NK-92 (cell line): ENCODE measurements around the gene PDIK1L.
"Not testable (repeated sequence)": the region's sequence is repeated elsewhere in the genome, so short reads cannot be mapped to it uniquely, and the experiment has no call there.

Source experiments
- DNase-seq: peaks from one replicate; lab custom pipeline; 2025; ENCODE audit not compliant: unreplicated experiment; lab: John Stamatoyannopoulos, UW

PDIK1L gene

DNA sequence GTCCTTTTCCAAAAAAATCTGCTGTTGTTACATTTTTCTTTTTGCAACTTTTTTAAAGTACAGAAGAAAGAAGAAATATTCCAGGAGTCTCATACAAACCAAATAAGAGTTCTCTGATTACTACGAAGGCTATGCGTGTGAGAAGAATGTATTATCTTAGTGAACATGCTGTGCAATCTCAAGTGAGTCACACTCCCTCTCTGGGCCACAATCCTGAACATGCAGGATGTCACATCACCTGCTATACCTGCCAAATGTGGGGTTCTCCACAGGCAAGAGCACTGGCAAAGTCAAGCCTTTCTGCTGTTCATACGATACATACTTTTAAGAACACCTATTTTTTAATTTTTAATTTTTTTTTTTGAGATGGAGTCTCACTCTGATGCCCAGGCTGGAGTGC, 22.5 kb upstream of the PDIK1L start:
- DNase-seq: no peak

DNA sequence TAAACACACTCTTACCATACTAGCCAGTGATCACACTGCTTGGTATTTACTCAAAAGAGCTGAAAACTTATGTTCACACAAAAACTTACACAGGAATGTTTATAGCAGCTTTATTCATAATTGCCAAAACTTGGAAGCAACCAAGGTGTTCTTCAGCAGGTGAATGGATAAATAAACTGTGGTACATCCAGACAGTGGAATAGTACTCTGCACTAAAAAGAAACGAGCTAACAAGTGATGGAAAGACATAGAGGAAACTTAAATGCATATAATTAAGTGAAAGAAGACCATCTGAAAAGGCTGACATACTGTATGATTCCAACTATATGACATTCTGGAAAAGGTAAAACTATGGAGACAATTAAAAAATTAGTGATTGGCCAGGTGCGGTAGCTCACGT, 20.7 kb upstream of the PDIK1L start:
- no peak for DNase-seq

DNA sequence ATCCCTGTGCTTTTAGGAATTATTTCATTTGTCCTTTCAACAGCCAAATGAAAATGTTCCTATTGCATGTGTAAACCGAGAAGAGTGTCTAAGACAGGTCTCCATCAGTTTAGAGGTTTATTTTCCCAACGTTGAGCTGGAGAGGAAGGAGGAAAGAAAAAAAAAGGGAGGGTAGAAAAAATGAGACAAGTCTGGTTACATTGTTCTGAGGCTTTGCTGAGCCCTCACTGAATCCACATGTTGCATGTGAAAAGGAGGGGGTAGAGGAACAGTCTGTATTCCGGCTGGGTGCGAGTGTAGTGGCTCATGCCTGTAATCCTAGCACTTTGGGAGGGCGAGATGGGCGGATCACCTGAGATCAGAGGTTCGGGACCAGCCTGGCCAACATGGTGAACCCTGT, 19.2 kb upstream of the PDIK1L start:
- DNase-seq: no peak

DNA sequence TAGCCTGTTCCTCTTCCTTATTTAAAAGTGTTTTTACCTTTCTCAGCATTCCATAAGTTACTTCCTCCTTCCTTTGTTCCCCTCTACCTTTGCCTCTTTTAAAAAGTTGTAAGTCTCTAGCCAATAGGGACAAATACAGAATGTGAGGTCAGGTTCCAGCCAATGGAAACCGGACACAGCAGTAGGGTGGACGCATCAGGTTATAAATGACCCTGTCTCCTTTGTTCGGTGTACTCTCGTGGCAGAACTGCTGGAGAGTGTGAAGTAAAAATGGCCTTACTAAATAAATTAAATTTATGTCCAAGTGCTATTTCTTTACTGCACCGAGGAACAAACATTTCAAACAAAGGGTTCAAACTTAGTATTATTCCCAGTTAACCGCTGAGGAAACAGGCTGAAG, 18.1 kb upstream of the PDIK1L start:
- not testable (repeated sequence) for DNase-seq

DNA sequence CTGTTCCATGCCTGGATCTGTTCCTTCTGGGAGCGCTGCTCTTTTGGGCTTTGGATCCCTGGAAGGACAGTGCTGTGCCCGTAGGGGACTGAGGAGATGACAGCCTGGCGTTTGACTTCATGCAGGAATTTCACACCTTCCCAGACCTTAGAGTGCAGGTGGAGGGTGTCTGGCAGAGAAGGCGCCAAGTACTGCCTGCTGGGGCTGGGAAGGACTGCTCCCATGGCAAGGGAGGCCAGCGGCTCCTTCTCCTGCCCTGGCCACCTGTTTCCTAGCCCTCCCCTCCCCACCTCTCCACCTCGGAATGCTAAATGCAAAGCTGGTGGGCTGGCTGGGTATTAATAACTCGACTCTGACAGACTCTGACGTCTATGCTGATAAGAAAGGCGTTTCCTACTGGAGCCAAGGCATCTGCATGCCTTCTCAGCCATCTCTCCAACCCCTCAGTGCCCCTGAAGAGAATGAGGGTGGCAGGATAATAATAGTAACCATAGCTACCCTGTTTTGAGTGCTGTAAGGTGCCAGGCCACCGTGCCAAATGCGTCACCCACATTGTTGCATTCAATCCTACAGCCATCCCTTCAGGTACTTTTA, 17.5 kb upstream of the PDIK1L start:
- no peak for DNase-seq

DNA sequence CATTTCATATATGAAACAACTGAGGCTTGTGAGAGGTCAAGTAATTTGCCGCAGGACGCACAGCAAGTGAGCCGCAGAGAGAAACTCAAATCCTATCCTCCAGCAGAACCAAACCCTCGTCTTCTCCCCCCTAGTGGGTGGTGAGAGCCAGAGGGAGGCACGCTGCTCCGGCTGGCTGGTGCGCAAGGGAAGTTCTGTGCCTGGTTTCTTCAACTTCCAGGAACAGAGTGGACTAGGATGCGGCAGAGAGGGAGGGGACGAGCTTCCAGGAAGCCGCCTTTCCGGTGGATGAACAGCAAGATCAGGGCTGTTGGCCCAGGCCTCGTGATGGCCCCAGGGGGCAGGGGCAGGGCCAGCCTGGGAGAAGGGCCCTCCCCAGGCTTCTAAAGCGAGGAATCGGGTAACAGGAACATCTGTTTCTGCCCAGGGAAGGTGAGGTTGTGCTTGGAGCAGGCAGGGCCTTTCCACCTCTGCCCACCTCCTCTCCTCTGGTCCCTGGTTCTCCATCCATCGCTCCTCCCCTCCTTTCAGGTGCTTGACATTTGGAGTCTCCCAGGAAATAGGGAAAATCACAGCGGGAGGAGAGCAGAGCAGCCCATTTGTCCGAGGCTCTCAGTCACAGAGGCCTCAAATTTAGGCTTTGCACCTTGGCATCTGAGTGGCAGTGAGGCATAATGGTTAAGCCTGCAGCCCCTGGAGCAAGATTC, 16.8 kb upstream of the PDIK1L start:
- no peak for DNase-seq

DNA sequence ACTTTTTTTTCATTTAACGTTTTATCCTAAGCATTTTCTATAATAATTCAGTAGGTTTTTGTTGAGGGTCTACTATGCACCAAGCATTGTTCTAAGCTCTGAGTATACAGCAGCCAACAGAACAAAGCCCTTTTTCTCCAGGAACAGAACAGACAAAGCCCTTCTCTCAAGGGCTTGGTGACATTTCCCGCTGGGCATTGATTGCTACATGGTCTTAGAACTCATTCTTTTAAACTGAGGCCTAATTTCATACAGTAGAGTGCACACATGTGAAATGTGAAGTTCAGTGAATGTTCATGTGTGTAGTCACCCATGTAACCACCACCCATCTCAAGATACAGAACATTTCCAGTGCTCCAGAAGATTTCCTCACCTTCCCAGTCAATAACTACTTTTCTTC, 15.2 kb upstream of the PDIK1L start:
- no peak for DNase-seq

DNA sequence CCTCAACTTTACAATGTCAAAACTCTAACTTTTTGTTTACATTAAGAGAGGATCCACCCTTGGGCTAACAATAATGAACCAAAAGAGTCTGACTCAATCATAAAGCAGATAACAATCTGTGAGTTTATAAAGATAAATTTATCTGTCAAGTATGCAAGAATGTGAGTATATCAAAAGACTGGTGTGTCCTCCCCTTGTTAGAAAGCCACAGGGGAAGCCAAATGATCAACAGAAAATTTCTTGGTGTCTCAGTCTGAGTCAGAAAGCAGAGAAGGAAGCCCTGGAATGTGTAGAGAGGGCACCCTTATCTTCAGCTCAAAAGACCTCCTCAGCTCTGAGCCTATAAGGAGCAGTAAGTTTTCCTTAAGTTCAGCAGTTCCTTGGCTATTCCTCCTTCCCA, 13.9 kb upstream of the PDIK1L start:
- no peak for DNase-seq

DNA sequence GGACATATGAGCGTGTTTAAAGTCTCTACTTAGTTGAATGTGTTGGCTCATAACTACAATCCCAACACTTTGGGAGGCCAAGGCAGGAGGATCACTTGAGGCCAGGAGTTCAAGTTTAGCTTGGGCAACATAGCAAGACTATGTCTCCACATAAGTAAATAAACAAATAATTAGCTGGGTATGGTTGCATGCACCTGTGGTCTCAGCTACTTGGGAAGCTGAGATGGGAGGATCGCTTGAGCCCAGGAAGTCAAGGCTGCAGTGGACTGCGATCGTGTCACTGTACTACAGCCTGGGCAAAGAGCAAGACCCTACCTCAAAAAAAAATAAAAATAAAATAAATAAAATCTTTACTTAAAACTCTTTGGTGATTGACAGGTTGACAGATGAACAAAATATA, 13.0 kb upstream of the PDIK1L start:
- no peak for DNase-seq

DNA sequence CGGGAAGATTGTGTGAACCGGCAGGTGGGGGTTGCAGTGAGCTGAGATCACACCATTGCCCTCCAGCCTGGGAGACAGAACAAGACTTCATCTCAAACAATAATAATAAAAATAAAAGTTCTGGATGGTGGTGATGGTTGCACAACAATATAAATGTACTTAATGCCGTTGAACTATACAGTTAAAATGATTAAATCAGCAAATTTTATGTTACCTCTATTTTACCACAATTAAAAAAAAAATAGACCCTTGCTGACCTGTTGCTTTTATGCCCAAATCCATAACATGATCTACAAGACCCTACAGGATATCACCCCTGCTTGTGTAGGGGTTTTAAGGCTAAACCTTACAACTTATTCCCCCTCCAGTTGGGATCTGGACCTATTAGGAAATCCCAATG, 11.8 kb upstream of the PDIK1L start:
- DNase-seq: no peak

DNA sequence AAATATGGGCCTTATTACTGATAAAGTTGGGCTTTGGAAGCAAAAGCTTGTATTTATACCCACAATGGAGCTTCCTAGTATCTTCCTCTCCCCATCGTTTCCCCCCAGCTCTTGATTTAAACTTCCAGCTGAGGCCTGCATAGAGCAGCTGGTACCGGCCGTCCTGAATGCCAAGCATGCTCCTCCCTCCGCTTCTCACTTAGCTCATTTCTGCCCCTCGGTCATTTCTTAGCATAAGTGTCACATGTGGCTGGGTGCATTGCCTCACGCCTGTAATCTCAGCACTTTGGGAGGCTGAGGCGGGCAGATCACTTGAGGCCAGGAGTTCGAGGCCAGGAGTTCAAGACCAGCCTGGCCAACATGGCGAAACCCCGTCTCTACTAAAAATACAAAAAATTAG, 11.4 kb upstream of the PDIK1L start:
- DNase-seq: not testable (repeated sequence)

DNA sequence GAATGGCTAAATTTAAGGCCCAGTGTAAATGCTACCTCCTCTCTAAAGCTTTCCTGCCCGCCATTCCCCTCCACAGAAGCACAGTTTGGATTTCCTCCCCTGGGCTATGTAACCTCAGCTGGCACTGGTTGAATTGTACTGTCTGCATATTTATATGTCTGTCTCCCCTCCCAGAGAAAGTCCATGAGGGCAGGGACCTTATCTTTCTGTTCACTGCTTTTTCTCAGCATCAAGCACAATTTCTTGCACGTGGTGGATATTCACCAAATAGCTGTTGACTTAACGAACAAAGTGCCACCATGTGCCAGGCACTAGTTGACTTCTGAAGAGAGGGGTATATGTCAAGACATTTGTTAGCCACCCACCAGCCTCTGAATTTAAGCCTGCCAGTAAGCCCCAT, 9.5 kb upstream of the PDIK1L start:
- no peak for DNase-seq

DNA sequence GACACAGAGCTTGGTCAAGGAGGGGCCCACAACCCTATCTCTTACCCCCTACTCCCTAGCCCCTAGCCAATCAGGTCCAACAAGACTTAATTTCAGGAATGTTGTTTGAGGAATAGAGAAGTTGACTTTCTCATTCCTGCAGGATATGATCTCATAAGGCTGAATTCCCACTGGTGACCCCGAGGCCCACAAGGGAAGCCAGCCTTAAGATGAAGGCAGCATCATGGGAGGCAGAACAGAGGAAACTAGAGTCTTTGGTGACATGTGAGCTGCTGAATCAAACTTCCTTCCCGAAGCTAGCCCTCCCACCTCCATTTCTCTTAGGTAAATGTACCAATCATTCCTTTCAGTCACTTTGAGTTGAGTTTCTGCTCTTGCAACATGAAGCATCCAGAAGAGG, 9.1 kb upstream of the PDIK1L start:
- no peak for DNase-seq

DNA sequence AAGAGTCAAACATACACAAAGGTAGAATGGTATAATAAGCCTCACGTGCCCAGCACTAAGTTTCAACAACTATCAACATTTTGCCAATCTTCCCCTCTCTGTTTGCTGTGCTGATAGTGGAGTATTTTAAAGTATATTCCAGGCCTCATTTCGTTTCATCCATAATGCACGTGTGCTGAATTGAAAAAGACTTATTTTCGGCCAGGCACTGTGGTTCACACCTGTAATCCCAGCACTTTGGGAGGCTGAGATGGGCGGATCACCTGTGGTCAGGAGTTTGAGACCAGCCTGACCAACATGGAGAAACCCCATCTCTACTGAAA, 6.4 kb upstream of the PDIK1L start:
- not testable (repeated sequence) for DNase-seq

DNA sequence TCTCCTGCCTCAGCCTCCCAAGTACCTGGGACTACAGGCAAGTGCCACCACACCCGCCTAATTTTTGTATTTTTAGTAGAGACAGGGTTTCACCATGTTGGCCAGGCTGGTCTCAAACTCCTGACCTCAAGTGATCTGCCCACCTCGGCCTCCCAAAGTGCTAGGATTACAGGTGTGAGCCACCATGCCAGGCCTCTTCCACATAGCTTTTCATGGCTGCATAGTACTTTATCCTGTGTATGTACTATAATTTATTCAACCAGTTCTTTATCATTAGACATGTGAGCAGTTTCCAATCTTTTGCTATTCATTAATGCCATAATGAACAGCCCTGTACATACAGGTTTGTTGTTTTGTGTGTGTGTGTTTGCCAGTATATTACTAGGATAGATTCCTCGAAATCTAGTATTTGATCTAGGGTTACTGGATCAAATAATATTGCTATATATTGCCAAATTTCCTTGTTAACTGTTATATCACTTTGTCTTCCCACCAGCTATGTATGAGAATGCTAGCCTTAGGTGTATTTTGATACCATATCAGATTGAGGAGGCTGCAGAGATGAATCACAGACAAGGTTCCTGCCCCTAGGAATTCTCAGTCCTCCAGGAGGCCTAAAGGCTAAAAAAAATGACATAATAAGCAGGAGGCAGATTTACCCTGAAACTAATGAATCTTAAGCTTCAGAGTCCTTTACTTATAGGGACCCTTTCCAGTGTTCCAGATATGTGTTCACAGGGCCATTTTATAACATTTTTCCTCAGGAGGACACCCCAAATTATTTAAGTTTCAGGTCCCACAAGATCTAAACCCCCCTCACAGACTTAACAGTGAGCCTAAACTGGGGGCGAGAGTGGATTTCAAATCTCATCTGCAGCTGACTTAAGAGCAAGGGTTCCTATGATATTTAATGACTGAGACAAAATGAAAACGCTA, 2.1 kb upstream of the PDIK1L start:
- no peak for DNase-seq

DNA sequence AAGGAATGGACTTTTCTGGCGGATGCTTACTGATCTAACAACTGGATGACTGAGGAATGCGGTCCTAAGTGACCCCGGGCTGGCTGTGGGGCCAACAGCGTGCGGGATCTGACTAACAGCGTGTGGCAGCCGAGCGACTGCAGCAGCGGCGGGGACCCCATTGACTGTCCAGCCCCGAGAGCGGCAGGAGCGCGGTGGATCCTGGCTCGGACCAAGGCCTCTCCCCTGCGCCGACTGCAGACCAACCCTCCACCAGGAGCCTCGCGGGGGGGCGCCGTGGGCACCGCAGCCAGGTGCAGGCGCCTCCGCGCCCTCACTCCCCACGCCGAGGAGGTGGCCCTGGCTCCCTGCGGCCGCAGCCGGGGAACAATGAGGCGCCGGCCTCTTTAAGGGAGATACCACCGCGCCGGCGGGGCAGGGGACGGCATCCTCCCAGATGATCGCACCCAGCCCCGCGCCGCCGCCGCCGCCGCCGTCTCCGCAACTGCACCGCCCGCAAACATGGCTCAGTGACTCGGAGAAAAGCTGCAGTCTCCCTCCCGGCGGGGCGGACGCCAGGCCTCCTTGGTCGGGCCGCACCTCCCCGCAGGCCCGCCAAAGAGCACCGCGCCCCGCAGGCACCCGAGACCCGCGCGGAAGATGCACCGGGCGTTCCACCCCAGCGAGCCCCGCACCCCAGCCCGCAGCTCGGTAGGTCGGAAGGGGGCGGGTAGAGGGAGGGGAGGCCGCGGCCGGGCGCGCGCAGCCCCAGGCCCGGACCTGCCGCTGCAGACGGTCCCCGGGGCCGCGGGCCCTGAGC, 694 bp upstream of the PDIK1L start:
- DNase-seq: no peak

DNA sequence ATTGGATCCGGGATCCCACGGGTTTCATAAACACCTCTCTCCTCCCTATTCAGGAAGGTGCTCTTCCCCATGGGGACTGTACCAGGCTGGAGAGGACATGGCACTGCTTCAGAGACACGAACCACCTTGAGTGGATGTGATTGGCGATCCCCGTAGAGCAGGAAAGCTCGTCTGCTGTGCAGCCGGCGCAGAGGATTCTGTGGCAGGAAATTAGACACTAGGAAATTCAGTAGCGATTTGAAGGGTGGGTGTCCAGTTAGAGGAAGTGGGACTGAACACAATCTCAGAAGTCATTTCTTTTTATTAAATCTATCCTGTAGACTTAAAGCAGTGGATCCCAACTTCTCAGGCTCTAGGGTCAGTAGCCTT, 767 bp downstream of the PDIK1L start:
- no peak for DNase-seq

DNA sequence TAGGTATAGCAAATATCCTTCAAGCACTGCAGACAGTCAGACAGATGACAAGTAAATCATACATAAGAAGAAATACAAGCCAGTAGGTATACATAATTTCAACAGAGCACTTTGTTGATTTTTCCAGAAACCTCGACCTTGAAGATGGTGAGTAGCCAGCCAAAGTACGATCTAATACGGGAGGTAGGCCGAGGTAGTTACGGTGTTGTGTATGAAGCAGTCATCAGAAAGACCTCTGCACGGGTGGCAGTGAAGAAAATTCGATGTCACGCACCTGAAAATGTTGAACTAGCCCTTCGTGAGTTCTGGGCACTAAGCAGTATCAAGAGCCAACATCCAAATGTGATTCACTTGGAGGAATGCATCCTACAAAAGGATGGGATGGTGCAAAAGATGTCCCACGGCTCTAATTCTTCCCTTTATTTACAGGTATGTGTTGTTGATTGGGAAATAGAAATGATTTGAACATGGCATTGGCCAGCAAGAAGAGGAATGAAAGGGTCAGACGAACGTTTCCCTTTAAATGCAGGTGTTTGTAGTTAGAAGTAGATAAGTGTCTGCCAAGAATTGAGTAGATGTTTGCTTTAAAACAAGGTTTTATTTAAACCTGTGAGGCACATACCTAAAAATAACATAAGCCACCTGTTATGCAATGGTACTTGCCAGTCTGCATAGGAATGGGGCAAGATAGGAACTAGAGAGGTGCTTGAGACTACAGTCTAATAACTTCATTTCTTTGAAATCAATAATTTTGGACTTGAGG, 2.7 kb downstream of the PDIK1L start:
- DNase-seq: no peak

DNA sequence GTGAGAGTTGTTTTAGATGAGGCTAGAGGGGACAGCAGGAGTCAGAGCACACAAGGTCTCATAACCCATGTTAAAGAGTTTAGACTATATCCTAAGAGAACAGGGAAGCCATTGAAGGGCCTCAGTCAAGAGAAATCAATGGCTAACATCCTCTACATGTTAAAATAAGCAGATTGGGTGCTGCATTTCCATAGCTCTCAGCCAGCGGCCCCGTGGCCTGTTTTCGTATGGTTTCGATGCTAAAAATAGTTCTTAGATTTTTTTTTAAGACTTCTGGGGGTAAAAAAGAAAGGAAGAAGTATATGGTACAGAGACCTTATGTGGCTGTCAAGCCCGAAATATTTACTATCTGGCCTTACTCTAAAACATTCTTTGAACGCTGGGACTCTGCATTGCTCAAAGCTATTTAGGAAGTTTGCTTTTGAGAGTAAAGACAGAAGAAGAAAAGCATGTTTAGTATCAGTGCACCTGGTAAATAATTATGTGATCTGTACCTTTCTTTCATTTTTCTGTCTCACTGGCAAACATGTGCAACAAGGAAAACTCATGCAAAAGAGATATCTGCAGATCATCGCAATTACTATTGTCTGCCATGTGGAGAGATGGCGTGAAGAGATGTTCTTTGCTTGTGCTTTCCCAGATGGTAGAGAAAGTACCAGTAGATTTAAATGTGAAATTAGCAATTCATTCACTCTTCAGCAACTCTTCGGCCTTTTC, 8.4 kb downstream of the PDIK1L start:
- DNase-seq: no peak
